GM10266 (cell line): ENCODE results near the gene SPDYC.

ENCODE experiments used
- DNase-seq: peaks from one replicate; pipeline ENCODE4 v3.0.0; 2012; ENCODE audit errors: extremely low spot score
- CTCF ChIP-seq: IDR thresholded peaks from 2 replicates; pipeline ENCODE4 v1.5.1; 2012; ENCODE audit warnings: mild to moderate bottlenecking, low read depth; ENCODE audit not compliant: control insufficient read depth, insufficient read depth; ENCODE audit errors: missing control alignments

The SPDYC gene

GRCh38 chr11:65194564-65194963 is 24.5 kb downstream of the SPDYC start:
- no peak for TF ChIP-seq CTCF
- no peak for DNase-seq

- TF ChIP-seq CTCF, result no peak
- no peak for DNase-seq
Measured at GRCh38 chr11:65204143-65204542, 34.1 kb downstream of the SPDYC start.

GRCh38 chr11:65204646-65205601 is 34.9 kb downstream of the SPDYC start:
- peak; percentile 80 for TF ChIP-seq CTCF
- peak; percentile 83 for DNase-seq

- TF ChIP-seq CTCF, result no peak
- no peak for DNase-seq
Measured at GRCh38 chr11:65205602-65205967, 35.6 kb downstream of the SPDYC start.

GRCh38 chr11:65206441-65206841 is 36.4 kb downstream of the SPDYC start:
- DNase-seq, result no peak
- no peak for TF ChIP-seq CTCF

GRCh38 chr11:65206901-65207300 is 36.9 kb downstream of the SPDYC start:
- DNase-seq, result no peak
- TF ChIP-seq CTCF, result no peak
